Renal pelvis (tissue), 4 donors: Measurements from ENCODE around the gene FBXL19. TPM values are rescaled to one million over a fixed set of nuclear protein-coding genes. Genes with fewer than 3 reads are reported as not detected.
"Not testable (repeated sequence)": the region's sequence is repeated elsewhere in the genome, so short reads cannot be mapped to it uniquely, and the experiment has no call there.

Source experiments
- DNase-seq: peaks from one replicate; pipeline ENCODE4 v3.0.0-alpha.2; 2013
- polyA plus RNA-seq, 3 donors: library from polyadenylated mRNA; unstranded; fragments of 120-200 nt; gene quantifications; one replicate each; pipeline ENCODE4 v1.2.1, GENCODE V29; 2013; ENCODE audit not compliant: insufficient read length in 3 of 3

FBXL19 gene
- polyA plus RNA-seq, 3 donors = 32.2 to 35.4 (median 34.8) TPM

- DNase-seq = peak; percentile 97
These were observed 1.5 kb upstream of the FBXL19 start for GRCh38 chr16:30921748-30922419.

- DNase-seq = peak; percentile 99
These were observed 882 bp upstream of the FBXL19 start for GRCh38 chr16:30922420-30922959.

GRCh38 chr16:30922960-30923535 is 324 bp upstream of the FBXL19 start:
- DNase-seq = peak; percentile 100

GRCh38 chr16:30924076-30924912 is 922 bp downstream of the FBXL19 start:
- DNase-seq = no peak

- DNase-seq = no peak
These were observed 1.7 kb downstream of the FBXL19 start for GRCh38 chr16:30924913-30925631.

GRCh38 chr16:30925632-30925987 is 2.2 kb downstream of the FBXL19 start:
- no peak for DNase-seq

GRCh38 chr16:30925995-30926811 is 2.8 kb downstream of the FBXL19 start:
- DNase-seq = no peak

- DNase-seq = no peak
These were observed 3.8 kb downstream of the FBXL19 start for GRCh38 chr16:30926937-30927788.

- peak; percentile 88 for DNase-seq
These were observed 4.5 kb downstream of the FBXL19 start for GRCh38 chr16:30927789-30928378.

- DNase-seq = no peak
These were observed 5.0 kb downstream of the FBXL19 start for GRCh38 chr16:30928390-30928789.

GRCh38 chr16:30929167-30929566 is 5.8 kb downstream of the FBXL19 start:
- no peak for DNase-seq

- DNase-seq = no peak
These were observed 6.8 kb downstream of the FBXL19 start for GRCh38 chr16:30930160-30930571.

- no peak for DNase-seq
These were observed 7.8 kb downstream of the FBXL19 start for GRCh38 chr16:30931068-30931650.

- no peak for DNase-seq
These were observed 11.6 kb downstream of the FBXL19 start for GRCh38 chr16:30934827-30935557.

- no peak for DNase-seq
These were observed 14.3 kb downstream of the FBXL19 start for GRCh38 chr16:30937692-30938091.

GRCh38 chr16:30939571-30939970 is 16.2 kb downstream of the FBXL19 start:
- not testable (repeated sequence) for DNase-seq

GRCh38 chr16:30941600-30942425 is 18.4 kb downstream of the FBXL19 start:
- DNase-seq = peak; percentile 56

- DNase-seq = no peak
These were observed 19.0 kb downstream of the FBXL19 start for GRCh38 chr16:30942426-30942806.
